Measurements from ENCODE around the gene CCDC88C. TPM values are rescaled to one million over a fixed set of nuclear protein-coding genes. Genes with fewer than 3 reads are reported as not detected.
"Not testable (repeated sequence)": the region's sequence is repeated elsewhere in the genome, so short reads cannot be mapped to it uniquely, and the experiment has no call there.

The CCDC88C gene
- total RNA-seq, 1 donor from 2014 or later, result 8.2 TPM

- DNase-seq (ENCODE audit: low read depth), result no peak
These were observed 895 bp upstream of the CCDC88C start for GRCh38 chr14:91418387-91419043.

GRCh38 chr14:91417983-91418386, 365 bp upstream of the CCDC88C start:
- DNase-seq (ENCODE audit: low read depth), result no peak

GRCh38 chr14:91416744-91417119, 888 bp downstream of the CCDC88C start:
- no peak for DNase-seq (ENCODE audit: low read depth)

- peak; percentile 66 for DNase-seq (ENCODE audit: low read depth)
These were observed 1.6 kb downstream of the CCDC88C start for GRCh38 chr14:91415794-91416743.

- DNase-seq (ENCODE audit: low read depth), result no peak
These were observed 3.2 kb downstream of the CCDC88C start for GRCh38 chr14:91414475-91414833.

GRCh38 chr14:91413547-91414474, 3.8 kb downstream of the CCDC88C start:
- DNase-seq (ENCODE audit: low read depth), result no peak

GRCh38 chr14:91412939-91413338, 4.7 kb downstream of the CCDC88C start:
- DNase-seq (ENCODE audit: low read depth), result no peak

- no peak for DNase-seq (ENCODE audit: low read depth)
These were observed 6.7 kb downstream of the CCDC88C start for GRCh38 chr14:91410771-91411536.

- DNase-seq (ENCODE audit: low read depth), result no peak
These were observed 7.5 kb downstream of the CCDC88C start for GRCh38 chr14:91409928-91410718.

- DNase-seq (ENCODE audit: low read depth), result not testable (repeated sequence)
These were observed 8.4 kb downstream of the CCDC88C start for GRCh38 chr14:91409240-91409639.

- no peak for DNase-seq (ENCODE audit: low read depth)
These were observed 10.6 kb downstream of the CCDC88C start for GRCh38 chr14:91406982-91407381.

- no peak for DNase-seq (ENCODE audit: low read depth)
These were observed 11.2 kb downstream of the CCDC88C start for GRCh38 chr14:91406451-91406850.

- DNase-seq (ENCODE audit: low read depth), result no peak
These were observed 11.7 kb downstream of the CCDC88C start for GRCh38 chr14:91405724-91406435.

GRCh38 chr14:91405241-91405721, 12.3 kb downstream of the CCDC88C start:
- DNase-seq (ENCODE audit: low read depth), result no peak

GRCh38 chr14:91402771-91403600, 14.6 kb downstream of the CCDC88C start:
- DNase-seq (ENCODE audit: low read depth), result no peak

GRCh38 chr14:91402348-91402747, 15.3 kb downstream of the CCDC88C start:
- no peak for DNase-seq (ENCODE audit: low read depth)

GRCh38 chr14:91401751-91402150, 15.9 kb downstream of the CCDC88C start:
- DNase-seq (ENCODE audit: low read depth), result no peak

- DNase-seq (ENCODE audit: low read depth), result peak; percentile 67
These were observed 16.9 kb downstream of the CCDC88C start for GRCh38 chr14:91400696-91401095.
